GM21367 (cell line): ENCODE results near the gene APLF.
"Not testable (repeated sequence)": the region's sequence is repeated elsewhere in the genome, so short reads cannot be mapped to it uniquely, and the experiment has no call there.

ENCODE experiments used
- ATAC-seq: cut with Tn5 transposase; IDR thresholded peaks from one replicate; pipeline ENCODE4 v1.9.1; 2021; ENCODE audit not compliant: unreplicated experiment

Gene APLF

GRCh38 chr2:68574202-68574791 lies 106.9 kb downstream of the APLF start:
- no peak for ATAC-seq

- no peak for ATAC-seq
These were observed 109.8 kb downstream of the APLF start for GRCh38 chr2:68577183-68577582.

GRCh38 chr2:68579689-68580088 lies 112.3 kb downstream of the APLF start:
- no peak for ATAC-seq

- ATAC-seq, result no peak
These were observed 121.2 kb downstream of the APLF start for GRCh38 chr2:68588589-68588988.

GRCh38 chr2:68589963-68590362 lies 122.6 kb downstream of the APLF start:
- ATAC-seq, result no peak

- ATAC-seq, result no peak
These were observed 123.3 kb downstream of the APLF start for GRCh38 chr2:68590702-68591101.

- ATAC-seq, result no peak
These were observed 123.8 kb downstream of the APLF start for GRCh38 chr2:68591225-68591624.

GRCh38 chr2:68594041-68594440 lies 126.7 kb downstream of the APLF start:
- no peak for ATAC-seq

- ATAC-seq, result peak; percentile 75
These were observed 127.5 kb downstream of the APLF start for GRCh38 chr2:68594674-68595492.

GRCh38 chr2:68595493-68595785 lies 128.1 kb downstream of the APLF start:
- ATAC-seq, result not testable (repeated sequence)

- ATAC-seq, result not testable (repeated sequence)
These were observed 133.1 kb downstream of the APLF start for GRCh38 chr2:68600495-68600894.

- ATAC-seq, result no peak
These were observed 135.7 kb downstream of the APLF start for GRCh38 chr2:68603059-68603458.

GRCh38 chr2:68604077-68604476 lies 136.7 kb downstream of the APLF start:
- ATAC-seq, result no peak

- no peak for ATAC-seq
These were observed 138.6 kb downstream of the APLF start for GRCh38 chr2:68605939-68606338.

- no peak for ATAC-seq
These were observed 139.4 kb downstream of the APLF start for GRCh38 chr2:68606759-68607158.

- ATAC-seq, result no peak
These were observed 140.5 kb downstream of the APLF start for GRCh38 chr2:68607837-68608236.

GRCh38 chr2:68612765-68613519 lies 145.6 kb downstream of the APLF start:
- ATAC-seq, result no peak

GRCh38 chr2:68620772-68621171 lies 153.4 kb downstream of the APLF start:
- ATAC-seq, result no peak

GRCh38 chr2:68623820-68624219 lies 156.4 kb downstream of the APLF start:
- no peak for ATAC-seq

- ATAC-seq, result no peak
These were observed 160.2 kb downstream of the APLF start for GRCh38 chr2:68627615-68628014.
